IMR-90 (cell line): ENCODE results near the gene ACADM.

Experiments used
- CTCF ChIP-seq: conservative IDR thresholded peaks from 2 replicates; pipeline ENCODE4 v1.5.1; 2012; ENCODE audit warnings: mild to moderate bottlenecking, low read depth, low read length, improper control_type of control experiment
- FOS ChIP-seq: fragments of 150-350 bp; IDR thresholded peaks from 2 replicates; pipeline ENCODE4 v1.6.1; 2016; ENCODE audit warnings: low read depth, low read length
- POLR2A ChIP-seq: IDR thresholded peaks from 2 replicates; pipeline ENCODE4 v1.6.1; 2012; ENCODE audit warnings: mild to moderate bottlenecking, low read depth, low read length
- USF2 ChIP-seq: fragments of 150-350 bp; IDR thresholded peaks from 2 replicates; pipeline ENCODE4 v1.6.1; 2017; ENCODE audit warnings: mild to moderate bottlenecking, antibody characterized with exemption, low read length, low read depth

GRCh38 chr1:75723989-75724471 is 479 bp upstream of the ACADM start:
- no peak for TF ChIP-seq CTCF
- no peak for TF ChIP-seq USF2
- TF ChIP-seq POLR2A: no peak
- no peak for TF ChIP-seq FOS
